ENCODE measurements around the gene EVI2B. TPM values are rescaled to one million over a fixed set of nuclear protein-coding genes. Genes with fewer than 3 reads are reported as not detected.
"Not testable (repeated sequence)": the region's sequence is repeated elsewhere in the genome, so short reads cannot be mapped to it uniquely, and the experiment has no call there.

Gene EVI2B
- total RNA-seq, 1 experiment from 2014 or later = 0.24 TPM

DNA sequence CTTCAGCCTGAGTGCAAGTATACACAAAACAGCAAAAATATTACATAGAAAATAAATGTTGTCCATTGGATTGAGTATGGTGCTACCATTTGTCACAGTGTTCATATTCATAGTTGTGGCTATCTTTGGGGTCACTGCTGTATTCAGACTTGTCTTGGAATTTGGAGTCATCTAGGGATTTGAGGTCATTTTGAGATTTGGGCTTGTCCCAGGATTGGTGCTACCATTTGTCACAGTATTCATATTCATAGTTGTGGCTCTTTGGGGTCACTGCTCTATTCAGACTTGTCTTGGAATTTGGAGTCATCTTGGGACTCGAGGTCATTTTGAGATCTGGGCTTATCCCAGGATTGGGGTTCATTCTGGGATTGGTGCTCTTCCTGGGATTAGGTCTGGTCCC lies 41.6 kb downstream of the EVI2B start:
- DNase-seq (ENCODE audit: low spot score) = no peak

DNA sequence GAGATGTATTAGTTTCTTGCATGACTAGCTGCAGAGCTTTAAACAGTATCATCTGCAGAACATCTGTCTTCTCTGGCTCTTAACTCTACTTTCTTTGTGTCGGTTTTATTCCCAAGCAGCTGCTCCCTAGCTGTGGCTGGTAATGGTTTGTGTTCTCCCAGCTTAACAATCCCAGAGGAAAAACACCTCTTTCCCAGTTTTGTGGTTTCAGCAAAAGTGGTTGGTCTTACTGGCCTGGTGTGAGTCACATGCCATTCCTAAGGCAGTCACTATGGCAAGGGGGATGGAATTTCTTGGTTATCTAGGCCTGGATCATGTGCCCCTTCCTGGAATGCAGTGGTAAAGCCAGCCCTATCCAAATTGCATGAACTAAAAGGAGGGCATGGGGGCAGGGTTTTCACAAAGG lies 44.3 kb downstream of the EVI2B start:
- peak; percentile 100 for DNase-seq (ENCODE audit: low spot score)

DNA sequence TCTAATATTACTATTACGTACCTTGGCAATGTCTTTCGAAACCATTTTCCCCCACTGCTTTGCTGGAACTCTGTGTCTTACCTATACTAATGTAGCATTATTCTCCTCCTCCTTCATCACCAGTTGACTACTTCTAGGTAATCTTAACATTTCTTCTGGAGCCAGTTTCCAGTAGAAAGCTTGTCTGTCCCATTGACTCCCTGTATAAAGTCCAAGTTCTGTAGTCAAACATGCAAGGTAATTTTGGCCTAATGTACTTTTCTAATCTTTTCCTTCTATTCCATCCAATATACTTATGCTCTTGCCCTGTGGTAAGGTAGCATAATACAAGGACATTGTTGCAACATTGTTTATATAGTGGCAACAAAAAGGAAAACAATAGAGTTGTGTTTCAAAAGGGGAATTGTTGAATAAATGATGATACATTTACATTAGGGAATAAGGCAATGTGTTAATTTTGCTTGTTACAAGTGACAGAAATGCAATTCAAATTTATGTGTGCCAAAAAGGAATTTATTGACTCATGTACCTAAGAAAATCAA lies 44.7 kb downstream of the EVI2B start:
- DNase-seq (ENCODE audit: low spot score) = no peak

DNA sequence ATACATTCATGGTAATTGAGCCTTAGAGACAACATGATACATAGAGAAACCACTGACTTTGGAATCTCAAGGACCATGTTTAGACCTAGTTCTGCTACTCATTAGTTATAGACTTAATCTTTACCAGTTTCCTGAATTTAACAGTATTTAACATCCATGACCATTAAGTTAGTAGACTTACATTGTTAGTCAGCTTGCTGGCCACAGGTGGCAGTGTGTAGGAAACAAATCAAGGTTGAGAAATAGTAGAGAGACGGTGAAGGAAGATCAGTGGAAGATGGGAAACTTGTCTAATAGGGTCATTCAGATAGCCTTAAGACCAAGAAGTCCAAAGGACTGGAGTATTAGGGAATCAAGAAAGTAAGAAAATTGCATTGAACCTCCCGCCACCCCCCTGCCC lies 47.8 kb downstream of the EVI2B start:
- no peak for DNase-seq (ENCODE audit: low spot score)

DNA sequence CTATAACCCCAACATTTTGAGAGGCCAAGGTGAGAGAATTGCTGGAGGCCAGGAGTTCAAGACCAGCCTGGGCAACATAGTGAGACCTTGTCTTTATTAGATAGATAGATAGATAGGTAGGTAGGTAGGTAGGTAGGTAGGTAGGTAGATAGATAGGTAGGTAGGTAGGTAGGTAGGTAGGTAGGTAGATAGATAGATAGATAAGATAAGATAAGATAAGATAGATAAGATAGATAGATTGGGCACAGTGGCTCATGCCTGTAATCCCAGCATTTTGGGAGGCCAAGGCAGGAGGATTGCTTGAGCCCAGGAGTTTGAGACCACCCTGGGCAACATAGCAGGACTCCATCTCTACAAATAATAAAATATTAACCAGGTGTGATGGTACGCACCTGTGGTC lies 50.9 kb downstream of the EVI2B start:
- not testable (repeated sequence) for DNase-seq (ENCODE audit: low spot score)

DNA sequence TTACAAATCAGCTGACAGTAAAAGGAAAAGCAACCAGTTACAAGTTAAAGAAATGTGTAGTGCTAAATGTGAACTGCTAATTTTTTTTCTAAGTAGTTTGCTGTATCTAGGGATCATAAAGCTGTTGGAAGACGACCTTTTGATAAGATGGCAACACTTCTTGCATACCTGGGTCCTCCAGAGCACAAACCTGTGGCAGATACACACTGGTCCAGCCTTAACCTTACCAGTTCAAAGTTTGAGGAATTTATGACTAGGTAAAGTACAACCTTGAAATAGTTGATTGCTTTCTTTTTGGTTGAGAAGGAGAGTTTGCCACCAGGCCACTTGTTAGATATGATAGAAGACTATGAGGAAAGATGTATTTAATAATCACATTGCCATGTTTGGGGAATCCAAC lies 52.3 kb downstream of the EVI2B start:
- no peak for DNase-seq (ENCODE audit: low spot score)

DNA sequence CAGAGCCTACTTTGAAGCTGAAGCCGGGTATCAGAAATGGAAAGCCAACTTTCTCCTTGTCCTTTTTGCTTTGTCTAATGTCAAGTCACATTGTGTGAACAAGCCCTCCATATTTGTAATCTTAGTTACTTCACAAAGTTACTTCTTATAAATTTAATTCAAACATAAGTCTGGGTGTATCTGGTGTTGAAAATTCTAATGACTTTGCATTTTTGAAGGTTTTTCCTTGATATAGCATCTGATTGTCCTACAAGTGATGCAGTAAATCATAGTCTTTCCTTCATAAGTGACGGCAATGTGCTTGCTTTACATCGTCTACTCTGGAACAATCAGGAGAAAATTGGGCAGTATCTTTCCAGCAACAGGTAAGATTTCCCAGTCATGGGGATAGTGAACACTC lies 53.7 kb downstream of the EVI2B start:
- no peak for DNase-seq (ENCODE audit: low spot score)

DNA sequence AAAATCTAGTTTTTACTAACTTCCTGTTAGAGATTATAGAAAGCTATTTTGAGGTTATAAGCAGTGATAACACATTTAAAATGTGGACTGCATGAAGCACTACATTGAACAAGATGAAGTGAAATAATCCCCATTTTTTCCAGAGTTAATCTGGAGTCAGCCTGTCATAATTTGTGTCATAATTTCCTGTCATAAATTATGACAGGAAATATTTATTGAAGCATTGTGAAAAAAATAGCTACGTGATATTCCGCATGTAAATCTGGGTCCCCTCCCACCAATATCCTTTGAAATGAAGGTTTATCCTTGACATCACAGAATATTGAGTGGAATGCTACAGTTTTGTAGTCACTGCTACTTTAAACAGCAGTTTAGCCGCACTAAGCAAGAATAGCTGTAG lies 56.9 kb downstream of the EVI2B start:
- DNase-seq (ENCODE audit: low spot score) = no peak

DNA sequence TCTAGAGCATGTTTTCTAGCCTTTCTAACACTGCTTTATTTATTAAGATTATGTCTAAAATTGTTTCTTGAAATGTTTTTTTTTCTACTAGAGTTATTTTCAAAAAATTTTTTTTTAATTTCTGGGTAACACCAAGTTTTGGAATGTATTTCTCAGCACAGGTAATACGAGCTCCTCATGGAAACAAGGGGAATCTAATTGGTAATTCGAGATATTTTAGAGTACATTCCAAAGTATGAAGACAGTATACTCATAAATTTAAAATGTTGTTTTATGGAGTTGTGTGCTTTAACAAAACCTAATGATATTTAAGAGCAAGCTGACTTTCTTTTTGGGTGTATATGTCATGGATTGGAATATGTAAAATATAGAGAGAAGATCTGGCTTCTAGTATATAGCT lies 59.2 kb downstream of the EVI2B start:
- DNase-seq (ENCODE audit: low spot score) = no peak

Other genes with a start within 250 kb of the EVI2B start
- 28.4 and 32.7 TPM in 2 replicates for gene NF1, start 219.1 kb downstream of the EVI2B start, total RNA-seq (2014; rRNA removed; shearing (Covaris generic))
- gene OMG, start 16.8 kb downstream of the EVI2B start, total RNA-seq (2014; rRNA removed; shearing (Covaris generic)) = not detected in 2 replicates
- gene EVI2A, start 7.6 kb upstream of the EVI2B start, total RNA-seq (2014; rRNA removed; shearing (Covaris generic)) = 14.8 and 16.1 TPM in 2 replicates
- 2.2 and 2.6 TPM in 2 replicates for gene RAB11FIP4, start 77.6 kb upstream of the EVI2B start, total RNA-seq (2014; rRNA removed; shearing (Covaris generic))